PC-9 (cell line): ENCODE data around the gene ARHGEF3.

Experiments used
- EZH2 ChIP-seq: fragments of 200-600 bp; sonication (generic); IDR thresholded peaks from 2 replicates; pipeline ENCODE4 v1.8.0; 2017; ENCODE audit warnings: antibody characterized with exemption, low read depth
- TF ChIP-seq, protein P1 (sequence below): fragments of 200-600 bp; sonication (generic); conservative IDR thresholded peaks from 2 replicates; pipeline ENCODE4 v1.6.1; 2017; ENCODE audit warnings: mixed run types, antibody characterized with exemption, mild to moderate bottlenecking, moderate library complexity

DNA sequence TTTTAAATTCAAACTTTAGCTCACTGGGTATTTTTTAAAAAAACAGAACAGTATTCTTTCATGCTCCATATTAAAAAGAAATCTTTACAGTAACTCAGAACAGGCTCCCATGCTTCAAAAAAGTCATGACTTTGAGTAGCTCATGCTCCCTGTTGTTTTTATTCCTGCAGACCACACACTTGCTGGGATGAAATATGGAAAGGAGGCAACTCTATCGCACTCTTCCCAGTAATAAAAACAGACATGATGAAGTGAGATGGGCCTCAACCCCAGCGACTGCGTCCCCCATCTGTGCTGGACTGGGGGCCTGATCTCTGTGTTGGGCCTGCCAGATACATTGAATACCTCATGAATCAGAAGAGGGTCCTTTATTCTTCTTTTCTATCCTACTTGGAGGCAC lies 58.9 kb downstream of the ARHGEF3 start:
- TF ChIP-seq, protein P1, sequence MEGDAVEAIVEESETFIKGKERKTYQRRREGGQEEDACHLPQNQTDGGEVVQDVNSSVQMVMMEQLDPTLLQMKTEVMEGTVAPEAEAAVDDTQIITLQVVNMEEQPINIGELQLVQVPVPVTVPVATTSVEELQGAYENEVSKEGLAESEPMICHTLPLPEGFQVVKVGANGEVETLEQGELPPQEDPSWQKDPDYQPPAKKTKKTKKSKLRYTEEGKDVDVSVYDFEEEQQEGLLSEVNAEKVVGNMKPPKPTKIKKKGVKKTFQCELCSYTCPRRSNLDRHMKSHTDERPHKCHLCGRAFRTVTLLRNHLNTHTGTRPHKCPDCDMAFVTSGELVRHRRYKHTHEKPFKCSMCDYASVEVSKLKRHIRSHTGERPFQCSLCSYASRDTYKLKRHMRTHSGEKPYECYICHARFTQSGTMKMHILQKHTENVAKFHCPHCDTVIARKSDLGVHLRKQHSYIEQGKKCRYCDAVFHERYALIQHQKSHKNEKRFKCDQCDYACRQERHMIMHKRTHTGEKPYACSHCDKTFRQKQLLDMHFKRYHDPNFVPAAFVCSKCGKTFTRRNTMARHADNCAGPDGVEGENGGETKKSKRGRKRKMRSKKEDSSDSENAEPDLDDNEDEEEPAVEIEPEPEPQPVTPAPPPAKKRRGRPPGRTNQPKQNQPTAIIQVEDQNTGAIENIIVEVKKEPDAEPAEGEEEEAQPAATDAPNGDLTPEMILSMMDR, result no peak
- no peak for TF ChIP-seq EZH2
